GM23338 (cell line): ENCODE measurements around the gene ARX. TPM values are rescaled to one million over a fixed set of nuclear protein-coding genes. Genes with fewer than 3 reads are reported as not detected.

Experiments
- ATAC-seq: fragments of 200-7000 bp; cut with Tn5 transposase; 3 replicates; pipeline ENCODE4 v1.9.1; 2020
- DNase-seq: peaks from one replicate; pipeline ENCODE4 v3.0.0-alpha.2; 2015; ENCODE audit warnings: low spot score
- H2AFZ ChIP-seq: fragments of 200-600 bp; sonication (generic); 2 replicates; pipeline ENCODE4 v1.8.0; 2016; ENCODE audit warnings: antibody characterized with exemption, mild to moderate bottlenecking, moderate library complexity
- H3F3A ChIP-seq: fragments of 200-600 bp; sonication (generic); replicated peaks from 2 replicates; pipeline ENCODE4 v1.8.0; 2017; ENCODE audit warnings: antibody characterized with exemption, mixed run types, low read depth
- H3K27ac ChIP-seq: fragments of 200-600 bp; sonication (generic); 2 replicates; pipeline ENCODE4 v1.6.1; 2016; ENCODE audit warnings: low read depth
- H3K27me3 ChIP-seq: fragments of 200-600 bp; sonication (generic); 2 replicates; pipeline ENCODE4 v1.8.0; 2016; ENCODE audit warnings: mild to moderate bottlenecking, mixed run types, moderate library complexity; ENCODE audit not compliant: insufficient read depth
- H3K36me3 ChIP-seq: fragments of 200-600 bp; sonication (generic); 2 replicates; pipeline ENCODE4 v1.8.0; 2016; ENCODE audit warnings: mild to moderate bottlenecking; ENCODE audit not compliant: insufficient read depth
- H3K4me1 ChIP-seq: fragments of 200-600 bp; sonication (generic); 2 replicates; pipeline ENCODE4 v1.8.0; 2016; ENCODE audit warnings: mild to moderate bottlenecking, moderate library complexity; ENCODE audit not compliant: insufficient read depth
- H3K4me2 ChIP-seq: fragments of 200-600 bp; sonication (generic); 2 replicates; pipeline ENCODE4 v1.7.1; 2017; ENCODE audit warnings: mixed run types
- H3K4me3 ChIP-seq: fragments of 200-600 bp; sonication (generic); 2 replicates; pipeline ENCODE4 v1.6.1; 2016; ENCODE audit warnings: mixed run types
- H3K79me2 ChIP-seq: fragments of 200-600 bp; sonication (generic); replicated peaks from 2 replicates; pipeline ENCODE4 v1.8.0; 2017; ENCODE audit warnings: mild to moderate bottlenecking; ENCODE audit not compliant: insufficient read depth
- H3K9me2 ChIP-seq: fragments of 200-600 bp; sonication (generic); 2 replicates; pipeline ENCODE4 v1.8.0; 2017; ENCODE audit not compliant: insufficient read depth
- H4K20me1 ChIP-seq: fragments of 200-600 bp; sonication (generic); replicated peaks from 2 replicates; pipeline ENCODE4 v1.8.0; 2017; ENCODE audit warnings: mild to moderate bottlenecking; ENCODE audit not compliant: insufficient read depth
- H3K27ac Mint-ChIP-seq: 2 replicates; pipeline ENCODE4 v1.8.0; 2020; ENCODE audit warnings: inconsistent platforms, mild to moderate bottlenecking, moderate library complexity, mixed read lengths
- H3K27me3 Mint-ChIP-seq: 3 replicates; pipeline ENCODE4 v1.8.0; 2022; ENCODE audit warnings: low read depth, mild to moderate bottlenecking, moderate library complexity, mixed read lengths, inconsistent platforms; ENCODE audit not compliant: insufficient read depth, poor library complexity
- H3K36me3 Mint-ChIP-seq: 3 replicates; pipeline ENCODE4 v1.8.0; 2021; ENCODE audit warnings: low read depth, mild to moderate bottlenecking, inconsistent platforms, moderate library complexity, mixed read lengths
- H3K4me1 Mint-ChIP-seq: 3 replicates; pipeline ENCODE4 v1.8.0; 2020; ENCODE audit warnings: mild to moderate bottlenecking, inconsistent platforms, mixed read lengths
- H3K4me3 Mint-ChIP-seq: 3 replicates; pipeline ENCODE4 v1.8.0; 2021; ENCODE audit warnings: moderate library complexity, mild to moderate bottlenecking, inconsistent platforms, mixed read lengths
- H3K9me3 Mint-ChIP-seq: 3 replicates; pipeline ENCODE4 v1.8.0; 2020; ENCODE audit warnings: moderate library complexity, mild to moderate bottlenecking, inconsistent platforms, mixed read lengths
- CREB1 ChIP-seq: fragments of 250-450 bp; sonication (Bioruptor Pico); IDR thresholded peaks from 2 replicates; pipeline ENCODE4 v1.5.0; 2020; ENCODE audit warnings: low read depth, mild to moderate bottlenecking, moderate library complexity
- ETS1 ChIP-seq: IDR thresholded peaks from 2 replicates; pipeline ENCODE4 v1.6.1; 2016; ENCODE audit warnings: antibody characterized with exemption
- EZH2phosphoT487 ChIP-seq: fragments of 200-600 bp; sonication (generic); IDR thresholded peaks from one replicate; pipeline ENCODE4 v1.8.1; 2018; ENCODE audit warnings: antibody characterized with exemption; ENCODE audit not compliant: unreplicated experiment
- REST ChIP-seq: IDR thresholded peaks from one replicate; pipeline ENCODE4 v1.6.1; 2018; ENCODE audit warnings: antibody characterized with exemption; ENCODE audit not compliant: unreplicated experiment
- STAT1 ChIP-seq: IDR thresholded peaks from one replicate; pipeline ENCODE4 v1.6.1; 2016; ENCODE audit warnings: antibody characterized with exemption; ENCODE audit not compliant: unreplicated experiment
- ZNF114 ChIP-seq: fragments of 250-450 bp; sonication (Bioruptor Pico); IDR thresholded peaks from 2 replicates; pipeline ENCODE4 v1.5.0; 2020; ENCODE audit warnings: mild to moderate bottlenecking, moderate library complexity
- ZNF331 ChIP-seq: fragments of 250-450 bp; sonication (Bioruptor Pico); IDR thresholded peaks from 2 replicates; pipeline ENCODE4 v1.5.0; 2020; ENCODE audit warnings: low read depth, mild to moderate bottlenecking, moderate library complexity
- polyA plus RNA-seq: library from polyadenylated mRNA; unstranded; fragments of >200 nt; fragmentation: Nextera tagmentation; extraction: Ambion mirVana; gene quantifications from 2 replicates; pipeline ENCODE4 v1.2.1, GENCODE V29; 2016
- total RNA-seq: library from RNA; depleted of rRNA; stranded (reverse); fragments of >200 nt; shearing (Covaris generic); gene quantifications from 2 replicates; pipeline ENCODE4 v1.2.3, GENCODE V29; 2014

The ARX gene
- total and polyA plus RNA-seq, 2 experiments from 2014 or later: 0.13 TPM; not detected in 1

GRCh38 chrX:25004485-25005032, 11.2 kb downstream of the ARX start:
- no peaks in the 10 kb centered on the region for H4K20me1 ChIP-seq
- no peak for DNase-seq

GRCh38 chrX:25004040-25004439, 11.7 kb downstream of the ARX start:
- ATAC-seq (no peak), DNase-seq (no peak)
- H2AFZ ChIP-seq: no peak overlapping the region
- no peaks in the 10 kb centered on the region for H3K36me3 ChIP-seq
- H3K4me3 Mint-ChIP-seq: peak overlapping the region; percentile 60; the same call in 2 of the 3 replicates
- H3K9me3 Mint-ChIP-seq: no peaks in the 10 kb centered on the region; the same call in 2 of the 3 replicates
- peak overlapping the region; percentile 84; the same call in 1 of the 2 replicates for H3K4me2 ChIP-seq
- no peak overlapping the region for H3K27ac Mint-ChIP-seq
- H4K20me1 ChIP-seq: no peaks in the 10 kb centered on the region
- no peaks in the 10 kb centered on the region for H3K79me2 ChIP-seq
- H3K4me3 ChIP-seq: peak overlapping the region; percentile 44
- no peaks in the 10 kb centered on the region for H3K9me2 ChIP-seq
- peaks cover 49% of the 10 kb centered on the region for H3K4me1 ChIP-seq
- H3K27me3 ChIP-seq: peaks cover 94% of the 10 kb centered on the region
- no peak overlapping the region for H3K27ac ChIP-seq
- H3F3A ChIP-seq: 0 out of 2 replicates have a peak, but pooled peaks cover 5% of the 10 kb centered on the region
- H3K36me3 Mint-ChIP-seq: no peaks in the 10 kb centered on the region; the same call in 2 of the 3 replicates
- H3K27me3 Mint-ChIP-seq: peaks cover 82% of the 10 kb centered on the region
- peaks cover 33% of the 10 kb centered on the region for H3K4me1 Mint-ChIP-seq
- TF ChIP-seq STAT1 (no peak), REST (no peak), ETS1 (no peak), CREB1 (no peak), EZH2phosphoT487 (no peak), ZNF331 (CRISPR knock-in tag) (no peak)

More at GRCh38 chrX:25004485-25005032, 11.2 kb downstream of the ARX start:
- peak overlapping the region; percentile 60; the same call in 2 of the 3 replicates for H3K4me3 Mint-ChIP-seq
- H3K27ac Mint-ChIP-seq: no peak overlapping the region
- 0 out of 2 replicates have a peak, but pooled peaks cover 5% of the 10 kb centered on the region for H3F3A ChIP-seq
- ATAC-seq: peak; percentile 16
- H3K36me3 ChIP-seq: no peaks in the 10 kb centered on the region
- no peaks in the 10 kb centered on the region; the same call in 2 of the 3 replicates for H3K9me3 Mint-ChIP-seq
- H3K4me1 Mint-ChIP-seq: peaks cover 27% of the 10 kb centered on the region
- no peaks in the 10 kb centered on the region for H3K9me2 ChIP-seq
- no peaks in the 10 kb centered on the region for H3K79me2 ChIP-seq
- peaks cover 97% of the 10 kb centered on the region for H3K27me3 ChIP-seq
- H3K4me2 ChIP-seq: peak overlapping the region; percentile 84
- H3K4me3 ChIP-seq: peak overlapping the region; percentile 44
- no peak overlapping the region for H3K27ac ChIP-seq
- TF ChIP-seq REST (no peak), ETS1 (no peak), ZNF331 (CRISPR knock-in tag) (no peak), ZNF114 (CRISPR knock-in tag) (no peak)
- H3K36me3 Mint-ChIP-seq: no peaks in the 10 kb centered on the region; the same call in 2 of the 3 replicates
- H3K4me1 ChIP-seq: peaks cover 49% of the 10 kb centered on the region
- no peak overlapping the region for H2AFZ ChIP-seq
- peaks cover 88% of the 10 kb centered on the region for H3K27me3 Mint-ChIP-seq
